GM12878 (cell line): Measurements from ENCODE around the gene DMRT2. TPM values are rescaled to one million over a fixed set of nuclear protein-coding genes. Genes with fewer than 3 reads are reported as not detected.

Experiments
- ATAC-seq: fragments of 200-7000 bp; cut with Tn5 transposase; 3 replicates; pipeline ENCODE4 v1.9.1; 2020; ENCODE audit warnings: mild to moderate bottlenecking, moderate library complexity
- BruUV-seq: library from RNA; stranded (reverse); fragments of 400-500 nt; replicated peaks from 2 replicates; lab custom pipeline; 2021; lab: Mats Ljungman, UMichigan
- CTCF ChIA-PET: fragments of 300-600 bp; sonication (Branson Sonifier 250); formaldehyde crosslinking; extraction: SDS; loops from one replicate; lab custom pipeline; 2021; ENCODE audit warnings: inconsistent platforms; lab: Yijun Ruan, JAX
- POLR2A ChIA-PET: fragments of 350-600 bp; formaldehyde crosslinking; extraction: SDS; loops from one replicate; lab custom pipeline; 2021; ENCODE audit warnings: inconsistent platforms; lab: Charles Lee
- RAD21 ChIA-PET: fragments of 300-600 bp; sonication (Branson Sonifier 250); formaldehyde crosslinking; loops from one replicate; lab custom pipeline; 2023; ENCODE audit warnings: antibody characterized with exemption; ENCODE audit not compliant: unreplicated experiment; lab: Charles Lee
- SMC1A ChIA-PET: fragments of 300-600 bp; sonication (Branson Sonifier 250); formaldehyde crosslinking; loops from one replicate; lab custom pipeline; 2023; ENCODE audit not compliant: unreplicated experiment, uncharacterized antibody; lab: Charles Lee
- DNase-seq: peaks from one replicate; pipeline ENCODE4 v3.0.0-alpha.2; 2011; ENCODE audit warnings: low read depth, low spot score
- FAIRE-seq: peaks from 3 replicates; lab custom pipeline; 2011; peaks lifted over from hg19 to GRCh38; lab: Jason Lieb, UNC
- H2AFZ ChIP-seq: 2 replicates; pipeline ENCODE4 v1.6.0; 2011; ENCODE audit warnings: low read depth, low read length, control low read depth; ENCODE audit not compliant: control insufficient read depth
- H3K27ac ChIP-seq: 2 replicates; pipeline ENCODE4 v1.5.1; 2011; ENCODE audit warnings: control low read depth; ENCODE audit not compliant: control insufficient read depth, insufficient read depth
- H3K27me3 ChIP-seq, 2 experiments: replicated peaks in 1 of 2; 2 replicates each; pipeline versions ENCODE4 v1.6.0 to v1.6.1; 2011; ENCODE audit warnings: low read length in 1 of 2; ENCODE audit not compliant: control insufficient read depth in 2 of 2, insufficient read depth in 2 of 2
- H3K36me3 ChIP-seq, 2 experiments: 2 replicates each; pipeline ENCODE4 v1.5.1; 2011; ENCODE audit warnings: low read length in 1 of 2; ENCODE audit not compliant: control insufficient read depth in 2 of 2, insufficient read depth in 2 of 2
- H3K4me1 ChIP-seq: 2 replicates; pipeline ENCODE4 v1.6.1; 2011; ENCODE audit warnings: mild to moderate bottlenecking, low read length, moderate library complexity, mixed read lengths; ENCODE audit not compliant: control insufficient read depth, insufficient read depth
- H3K4me2 ChIP-seq: 2 replicates; pipeline ENCODE4 v1.6.0; 2011; ENCODE audit warnings: control low read depth; ENCODE audit not compliant: control insufficient read depth, insufficient read depth
- H3K4me3 ChIP-seq: fragments of 200-600 bp; sonication (generic); 2 replicates; pipeline ENCODE4 v1.5.1; 2016
- H3K79me2 ChIP-seq: 2 replicates; pipeline ENCODE4 v1.6.0; 2011; ENCODE audit warnings: low read length; ENCODE audit not compliant: control insufficient read depth, insufficient read depth
- H3K9ac ChIP-seq: 2 replicates; pipeline ENCODE4 v1.8.0; 2011; ENCODE audit warnings: low read length, control low read depth, mixed read lengths; ENCODE audit not compliant: control insufficient read depth, insufficient read depth
- H3K9me3 ChIP-seq: replicated peaks from 3 replicates; pipeline ENCODE4 v1.5.1; 2011; ENCODE audit warnings: mild to moderate bottlenecking, low read length; ENCODE audit not compliant: control insufficient read depth, insufficient read depth
- H4K20me1 ChIP-seq: 2 replicates; pipeline ENCODE4 v1.6.0; 2011; ENCODE audit not compliant: control insufficient read depth, insufficient read depth
- BHLHE40 ChIP-seq, 2 experiments: fragments of 450-650 bp in 1 of 2; IDR thresholded peaks; 2 replicates each; pipeline ENCODE4 v1.6.1; 2011 to 2017; ENCODE audit warnings: low read depth in 2 of 2, borderline replicate concordance in 1 of 2, improper control_type of control experiment in 1 of 2, low read length in 1 of 2, mild to moderate bottlenecking in 1 of 2
- HDAC6 ChIP-seq: fragments of 200-600 bp; sonication (generic); IDR thresholded peaks from one replicate; pipeline ENCODE4 v1.8.0; 2017; ENCODE audit warnings: antibody characterized with exemption; ENCODE audit not compliant: unreplicated experiment
- IKZF1 ChIP-seq: fragments of 450-650 bp; conservative IDR thresholded peaks from 2 replicates; pipeline ENCODE4 v1.6.1; 2017; ENCODE audit warnings: antibody characterized with exemption, mild to moderate bottlenecking
- NFYA ChIP-seq: IDR thresholded peaks from 2 replicates; pipeline ENCODE4 v1.6.1; 2011; ENCODE audit warnings: low read depth, mild to moderate bottlenecking, low read length, improper control_type of control experiment, borderline replicate concordance
- PML ChIP-seq: IDR thresholded peaks from 2 replicates; pipeline ENCODE4 v1.6.1; 2012; ENCODE audit warnings: low read length, inconsistent platforms
- SIN3A ChIP-seq: IDR thresholded peaks from 2 replicates; pipeline ENCODE4 v1.6.1; 2012; ENCODE audit warnings: low read depth, low read length, improper control_type of control experiment
- SUPT20H ChIP-seq: IDR thresholded peaks from 2 replicates; pipeline ENCODE4 v1.6.1; 2011; ENCODE audit warnings: low read depth, mild to moderate bottlenecking, low read length, moderate library complexity, borderline replicate concordance; ENCODE audit not compliant: control insufficient read depth
- TAF1 ChIP-seq: IDR thresholded peaks from 2 replicates; pipeline ENCODE4 v1.6.1; 2011; ENCODE audit warnings: mild to moderate bottlenecking, low read depth, low read length, borderline replicate concordance
- WGBS: methylation state at CpG from one replicate; pipeline ENCODE4 v1.1.6; 2016; ENCODE audit warnings: low lambda C conversion rate; ENCODE audit not compliant: insufficient replicate concordance, insufficient coverage; ENCODE audit errors: missing lambda C conversion rate; 5-methylcytosine and 5-hydroxymethylcytosine counted together
- in situ Hi-C: fragments of 300-500 bp; cut with MboI; formaldehyde crosslinking; loops from 9 replicates; pipeline ENCODE4 v1.14.3; 2018; ENCODE audit warnings: mixed read lengths
- intact Hi-C: fragments of 100-400 bp; cut with micrococcal nuclease; formaldehyde crosslinking; loops from one replicate; pipeline ENCODE4 v1.14.2; 2022; ENCODE audit not compliant: unreplicated experiment
- polyA plus RNA-seq, 11 experiments: library from polyadenylated mRNA; depleted of rRNA in 4 of 11; unstranded in 6 of 11; stranded (reverse) in 5 of 11; fragments of >200 nt; fragmentation: Nextera tagmentation in 4 of 11; fragmentation: Illumina TruSeq in 1 of 11; extraction: Ambion mirVana in 4 of 11; extraction: Trizol in 1 of 11; gene quantifications; 1 replicate in 1 of 11; 2 replicates in 10 of 11; pipeline versions ENCODE4 v1.2.1 to v1.2.3, GENCODE V29; 2011 to 2016; ENCODE audit warnings: inconsistent platforms in 2 of 11, missing spikeins in 2 of 11, low read depth in 1 of 11
- total RNA-seq, 4 experiments: library from RNA; depleted of rRNA in 3 of 4; stranded (reverse); fragments of >200 nt in 3 of 4; fragmentation: Illumina TruSeq in 1 of 4; extraction: Trizol in 1 of 4; gene quantifications; 2 replicates each; pipeline versions ENCODE4 v1.2.1 to v1.2.3, GENCODE V29; 2013 to 2021

The DMRT2 gene
- total and polyA plus RNA-seq, 10 of the 15 experiments (the other 5 are each of a cell fraction or from before 2014, with no cell fraction given) = 0.08 to 50.2 (median 0.69) TPM

- SMC1A ChIA-PET = interaction anchor here (0.8 to 4.0 kb wide), 12 partner anchors 11 to 448 kb away, joined by 3 to 29 read pairs (median 7); no protein-coding TSS in a partner anchor
- H3K9me3 ChIP-seq = no peaks in the 10 kb centered on the region
- intact Hi-C loops (loop anchor here (10.0 kb wide), 2 partner anchors 203 to 533 kb away; no protein-coding TSS in a partner anchor), in situ Hi-C loops (loop anchor here (5.0 kb wide), 1 partner anchor 396 kb away; no protein-coding TSS in a partner anchor)
- TF ChIP-seq IKZF1 = no peak
- TF ChIP-seq BHLHE40 (IDR thresholded peaks at IDR 0.05; ENCODE audit: borderline replicate concordance in 1 of 2, low read depth in 2 of 2, low read length in 1 of 2) = no peak
- TF ChIP-seq TAF1 = no peak
- no peak for TF ChIP-seq SIN3A
- no peak for TF ChIP-seq SUPT20H
- no peak for TF ChIP-seq PML
- no peak for TF ChIP-seq HDAC6
- no peak for TF ChIP-seq NFYA
- FAIRE-seq = no peak
- peaks cover 3% of the 10 kb centered on the region; the same call in 1 of the 2 replicates for H4K20me1 ChIP-seq
- H3K36me3 ChIP-seq = no peaks in the 10 kb centered on the region
- POLR2A ChIA-PET = no interaction called here
- BruUV-seq = no TSS peak
- H3K9ac ChIP-seq = no peak overlapping the region
- no peak overlapping the region for H2AFZ ChIP-seq
- H3K4me3 ChIP-seq = no peak overlapping the region
- H3K4me1 ChIP-seq = peaks cover 7% of the 10 kb centered on the region
- H3K4me2 ChIP-seq = no peak overlapping the region
- H3K79me2 ChIP-seq = no peaks in the 10 kb centered on the region
- no peak for DNase-seq
- CTCF ChIA-PET = interaction anchor here (0.7 to 4.2 kb wide), 20 partner anchors 11 to 830 kb away, joined by 3 to 35 read pairs (median 7); partner anchors contain the start of gene DMRT2
- H3K27me3 ChIP-seq = no peaks in the 10 kb centered on the region
- RAD21 ChIA-PET = interaction anchor here (1.0 to 3.4 kb wide), 6 partner anchors 114 to 594 kb away, joined by 3 to 21 read pairs (median 8); no protein-coding TSS in a partner anchor
- no peak overlapping the region for H3K27ac ChIP-seq
- WGBS = 88% methylated on average over 3 of the region's 3 CpGs
- no peak for ATAC-seq
Observed at GRCh38 chr9:1008216-1008615, 41.9 kb upstream of the DMRT2 start.
